Activated CD4-positive, alpha-beta T cell treated with anti-CD3 and anti-CD28 coated beads, Interleukin-2, amount 50 U/mL, for 48 hours (primary cell): ENCODE results near the gene DEFB113.

Experiments used
- DNase-seq, 2 experiments: peaks; one replicate each; pipeline ENCODE4 v3.0.0-alpha.2; 2020

The DEFB113 gene

DNA sequence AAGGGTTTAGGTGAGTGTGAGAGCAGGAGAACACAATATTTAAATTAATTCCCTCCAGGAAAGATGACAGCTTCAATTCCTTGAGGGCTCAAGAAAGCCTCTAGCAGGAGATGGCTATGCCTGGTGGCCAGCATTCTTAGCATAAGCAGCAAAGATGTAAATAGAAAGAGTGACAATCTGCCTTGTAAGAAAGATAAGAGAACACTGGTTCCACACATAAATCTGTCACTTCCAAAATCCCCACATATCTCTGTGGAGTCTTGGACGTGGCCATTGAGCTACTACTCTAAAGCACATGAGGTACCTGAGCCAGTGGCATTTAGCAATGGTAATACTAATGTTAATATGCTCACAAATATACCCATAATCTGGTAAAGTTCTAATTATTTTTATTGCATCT lies 34.7 kb downstream of the DEFB113 start:
- DNase-seq: no peak

DNA sequence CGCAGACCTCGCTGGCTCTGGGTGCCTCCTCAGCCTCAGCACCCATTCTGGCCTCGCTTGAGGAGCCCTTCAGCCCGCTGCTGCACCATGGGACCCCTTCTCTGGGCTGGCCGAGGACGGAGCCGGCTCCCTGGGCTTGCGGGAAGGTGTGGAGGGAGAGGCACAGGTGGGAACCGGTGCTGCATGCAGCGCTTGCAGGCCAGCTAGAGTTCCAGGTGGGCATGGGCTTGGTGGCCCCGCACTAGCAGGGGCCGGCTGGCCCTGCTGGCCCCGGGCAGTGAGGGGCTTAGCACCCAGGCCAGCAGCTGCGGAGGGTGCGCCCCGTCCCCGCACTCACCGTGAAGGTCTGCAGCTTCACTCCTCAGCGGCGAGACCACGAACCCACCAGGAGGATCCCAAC lies 35.9 kb downstream of the DEFB113 start:
- DNase-seq: no peak

DNA sequence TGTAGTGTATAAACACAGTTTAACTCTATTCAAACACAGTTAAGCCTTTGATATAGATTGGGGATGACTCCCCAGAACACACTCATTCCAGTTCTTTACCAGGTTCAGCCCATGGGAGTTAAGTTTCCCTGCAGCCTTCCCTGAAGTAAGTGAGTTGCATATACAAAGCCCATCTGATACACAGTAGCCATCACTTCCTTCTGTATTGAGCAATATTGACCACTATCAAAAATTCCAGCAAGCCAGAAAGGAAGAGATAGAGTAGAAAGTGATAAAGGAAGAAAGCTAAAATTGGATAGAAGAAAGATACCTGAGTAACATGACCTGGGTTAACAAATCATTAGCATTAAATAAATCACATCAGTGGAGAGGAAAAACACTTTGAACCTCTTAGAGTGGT lies 40.1 kb downstream of the DEFB113 start:
- DNase-seq: no peak

DNA sequence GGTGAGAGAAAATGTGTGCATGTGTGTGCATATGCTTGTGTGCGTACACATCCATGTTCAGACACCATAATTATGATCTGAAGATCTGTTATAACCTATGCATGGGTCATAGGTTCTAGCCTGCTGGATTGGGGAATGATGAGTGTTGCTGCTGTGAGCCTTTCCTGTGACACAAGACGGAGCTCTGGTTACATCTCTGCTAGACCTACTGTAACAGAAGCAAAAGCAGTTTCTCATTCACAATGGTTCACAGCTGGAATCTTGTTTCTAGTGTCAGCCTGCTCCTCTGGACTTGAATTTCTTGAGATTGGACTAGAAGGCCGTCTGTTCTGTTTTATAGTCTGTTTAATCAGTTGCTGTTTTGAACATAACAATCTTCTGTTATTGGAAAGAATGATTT lies 45.6 kb downstream of the DEFB113 start:
- DNase-seq: no peak

DNA sequence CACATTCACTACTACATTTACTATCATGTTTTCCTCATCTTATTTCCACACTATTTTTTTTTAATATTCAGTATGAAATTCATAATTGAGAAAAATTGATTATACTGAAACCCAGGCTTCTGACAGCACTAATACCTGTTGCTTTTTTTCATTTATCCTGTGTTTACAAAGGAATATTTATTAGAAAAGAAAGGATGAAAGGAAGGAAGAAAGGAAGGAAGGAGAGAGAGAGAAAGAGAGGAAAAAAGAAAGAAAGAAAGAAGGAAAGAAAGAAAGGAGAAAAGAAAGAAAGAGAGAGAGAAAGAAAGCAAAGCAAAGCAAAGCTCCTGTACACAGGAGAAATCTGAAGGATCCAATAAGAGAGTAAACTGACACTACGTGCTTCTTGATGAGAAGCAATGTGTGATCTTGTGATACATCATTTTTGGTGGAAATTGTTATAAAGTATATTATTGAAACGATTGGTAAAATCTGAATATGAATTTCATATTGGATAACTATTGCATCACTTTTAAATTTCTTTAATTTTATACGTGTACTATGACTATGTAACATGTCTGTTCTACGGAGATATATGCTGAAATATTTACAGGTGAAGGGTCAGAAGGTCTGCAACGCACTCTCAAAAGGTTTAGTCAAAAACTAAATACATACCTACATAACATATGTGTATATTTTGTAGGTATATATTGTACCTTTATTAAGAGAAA lies 49.3 kb downstream of the DEFB113 start:
- no peak for DNase-seq

DNA sequence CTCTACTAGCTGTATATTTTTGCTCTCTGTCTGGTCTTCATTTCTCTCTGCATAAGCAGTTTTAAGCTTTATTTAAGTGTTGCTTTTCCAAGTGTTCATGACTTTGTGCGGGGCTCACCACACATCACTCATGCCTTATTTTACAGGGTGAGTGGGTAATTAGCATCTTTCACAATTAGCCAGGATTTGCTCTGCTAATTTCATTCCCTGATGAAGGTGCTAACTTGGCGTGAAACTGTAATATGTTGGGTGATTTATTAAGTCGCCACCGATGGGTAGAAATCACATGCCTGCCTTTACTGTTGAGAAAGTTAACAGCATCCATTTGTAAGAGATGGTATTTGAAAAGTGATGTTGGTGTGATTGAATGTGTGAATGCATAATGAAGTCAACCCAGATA lies 50.2 kb downstream of the DEFB113 start:
- DNase-seq: no peak

DNA sequence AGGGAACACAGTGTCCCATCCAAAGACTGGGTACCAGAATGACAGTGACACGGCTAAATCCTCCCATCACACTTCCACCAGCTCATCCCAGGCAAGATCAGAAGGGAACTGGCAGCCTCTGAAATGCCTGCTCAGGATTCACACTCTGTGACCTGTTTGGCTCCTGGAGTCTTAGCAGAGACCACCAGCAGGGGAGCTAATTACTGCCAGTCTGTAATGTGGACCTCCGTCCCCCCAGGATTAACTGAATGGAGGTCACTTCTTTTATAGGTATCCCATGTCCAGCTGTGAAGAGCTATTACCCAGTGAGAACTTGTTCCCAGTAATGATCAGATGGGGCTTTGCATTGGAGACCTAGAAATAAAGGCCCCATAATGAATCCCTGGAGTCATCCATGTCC lies 50.6 kb downstream of the DEFB113 start:
- no peak for DNase-seq
